ENCODE measurements around the gene ANP32A.
A peak's percentile ranks its signal among the peaks of the same experiment; 100 is the strongest.
"Not testable (repeated sequence)": the region's sequence is repeated elsewhere in the genome, so short reads cannot be mapped to it uniquely, and the experiment has no call there.

ANP32A gene

GRCh38 chr15:68820295-68821189 lies at the start of gene ANP32A:
Gene ANP32A, minus strand, starts transcription at chr15:68820895. Its CDS starts 144 bp downstream, at chr15:68820751.
- DNase-seq (ENCODE audit: low spot score), result peak; percentile 100

DNA sequence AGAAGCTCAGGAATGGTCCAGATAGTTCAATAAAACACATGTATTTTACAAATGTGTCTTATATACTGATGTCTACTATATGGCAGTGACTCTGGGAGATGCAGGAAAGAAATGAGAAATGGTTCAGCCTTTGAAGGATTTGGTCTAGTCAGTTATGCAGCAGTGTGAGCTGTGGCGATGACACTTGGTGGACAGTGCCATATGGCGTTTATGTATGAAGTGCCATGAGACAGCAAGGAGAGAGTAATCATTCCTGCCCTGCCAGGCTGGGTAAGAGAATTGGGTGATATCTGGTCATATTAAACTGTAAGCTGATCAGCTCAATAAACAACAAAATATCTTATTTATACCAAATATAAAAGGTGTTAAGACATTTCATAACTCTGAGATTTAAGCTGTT lies 47.6 kb upstream of the ANP32A start:
- no peak for DNase-seq (ENCODE audit: low spot score)

DNA sequence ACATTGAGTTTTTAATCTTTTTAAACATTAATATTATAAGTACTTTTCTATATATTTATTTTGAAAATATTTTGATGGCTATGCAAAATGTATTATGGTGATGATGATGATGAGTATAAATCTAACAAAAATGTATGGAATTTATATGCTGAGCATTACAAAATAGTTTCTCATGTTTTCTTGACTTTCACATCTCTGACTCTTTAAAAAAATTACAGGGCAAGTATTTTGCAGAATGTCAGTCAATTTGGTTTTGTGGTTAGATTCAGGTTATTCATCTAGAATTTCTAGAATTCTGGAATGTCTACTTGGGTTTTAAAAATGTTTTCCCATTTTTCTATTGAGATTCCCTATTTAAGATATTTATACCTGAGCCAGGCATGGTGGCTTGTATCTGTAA lies 41.7 kb upstream of the ANP32A start:
- no peak for DNase-seq (ENCODE audit: low spot score)

DNA sequence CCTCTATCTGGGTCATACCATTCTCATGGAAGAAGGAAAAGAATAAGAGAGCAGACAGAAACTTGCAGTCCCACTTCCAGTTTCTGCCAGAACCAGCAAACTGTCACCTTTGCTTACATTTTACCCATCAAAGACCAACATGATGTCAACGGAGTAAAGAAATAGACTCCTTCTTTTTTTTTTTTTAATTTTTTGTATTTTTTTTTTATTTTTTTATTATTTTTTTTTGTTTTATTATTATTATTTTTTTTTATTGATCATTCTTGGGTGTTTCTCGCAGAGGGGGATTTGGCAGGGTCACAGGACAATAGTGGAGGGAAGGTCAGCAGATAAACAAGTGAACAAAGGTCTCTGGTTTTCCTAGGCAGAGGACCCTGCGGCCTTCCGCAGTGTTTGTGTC lies 38.0 kb upstream of the ANP32A start:
- not testable (repeated sequence) for DNase-seq (ENCODE audit: low spot score)

GRCh38 chr15:68857443-68857842 lies 36.7 kb upstream of the ANP32A start:
- not testable (repeated sequence) for DNase-seq (ENCODE audit: low spot score)

GRCh38 chr15:68852461-68852860 lies 31.8 kb upstream of the ANP32A start:
- DNase-seq (ENCODE audit: low spot score), result no peak

DNA sequence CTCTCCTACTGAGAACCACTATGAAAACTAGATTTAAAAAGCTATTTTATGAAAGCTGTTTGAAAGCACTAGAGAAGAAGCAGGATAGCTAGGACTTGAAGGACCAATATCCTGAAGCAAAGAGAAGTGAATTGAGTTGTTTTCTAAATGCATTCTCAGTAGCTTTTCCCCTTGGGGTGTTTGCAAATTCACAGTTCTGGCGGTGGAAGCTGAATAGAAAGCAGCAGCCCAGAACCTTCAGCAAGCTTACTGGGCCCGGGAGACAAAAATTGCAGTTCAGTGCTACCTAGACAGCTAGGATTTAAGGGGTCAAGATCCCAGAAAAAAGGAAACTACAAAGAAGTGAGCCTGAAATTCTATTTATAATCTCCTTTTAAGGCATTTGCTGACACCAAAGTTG lies 31.3 kb upstream of the ANP32A start:
- no peak for DNase-seq (ENCODE audit: low spot score)

GRCh38 chr15:68849497-68849896 lies 28.8 kb upstream of the ANP32A start:
- DNase-seq (ENCODE audit: low spot score), result no peak

- DNase-seq (ENCODE audit: low spot score), result no peak
These were observed 26.2 kb upstream of the ANP32A start for GRCh38 chr15:68846851-68847439.

DNA sequence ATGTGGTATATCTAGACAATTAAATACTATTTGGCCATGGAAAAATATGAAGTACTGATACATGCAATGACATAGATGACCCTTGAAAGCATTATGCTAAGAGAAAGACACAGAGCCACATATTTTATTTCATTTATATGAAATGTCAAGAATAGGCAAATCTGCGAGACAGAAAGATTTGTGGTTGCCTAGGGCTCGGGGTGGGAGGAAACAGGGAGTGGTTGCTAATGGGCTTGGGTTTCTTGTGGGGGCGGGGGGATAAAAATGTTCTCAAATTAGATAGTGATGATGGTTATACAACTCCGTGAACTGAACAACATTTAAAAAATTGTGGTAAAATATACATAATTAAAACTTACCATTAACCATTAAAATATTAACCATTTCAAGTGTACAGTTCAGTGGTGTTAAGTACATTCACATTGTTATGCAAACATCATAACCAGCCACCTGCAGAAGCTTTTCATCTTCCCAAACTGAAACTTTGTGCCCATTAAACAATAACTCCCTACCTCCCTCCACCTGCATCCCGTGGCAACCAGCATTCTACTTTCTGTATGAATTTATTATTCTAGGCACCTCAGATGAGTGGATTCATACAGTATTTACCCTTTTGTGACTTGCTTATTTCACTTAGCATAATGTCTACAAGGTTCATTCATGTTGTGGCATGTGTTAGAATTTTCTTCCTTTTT lies 24.3 kb upstream of the ANP32A start:
- no peak for DNase-seq (ENCODE audit: low spot score)

DNA sequence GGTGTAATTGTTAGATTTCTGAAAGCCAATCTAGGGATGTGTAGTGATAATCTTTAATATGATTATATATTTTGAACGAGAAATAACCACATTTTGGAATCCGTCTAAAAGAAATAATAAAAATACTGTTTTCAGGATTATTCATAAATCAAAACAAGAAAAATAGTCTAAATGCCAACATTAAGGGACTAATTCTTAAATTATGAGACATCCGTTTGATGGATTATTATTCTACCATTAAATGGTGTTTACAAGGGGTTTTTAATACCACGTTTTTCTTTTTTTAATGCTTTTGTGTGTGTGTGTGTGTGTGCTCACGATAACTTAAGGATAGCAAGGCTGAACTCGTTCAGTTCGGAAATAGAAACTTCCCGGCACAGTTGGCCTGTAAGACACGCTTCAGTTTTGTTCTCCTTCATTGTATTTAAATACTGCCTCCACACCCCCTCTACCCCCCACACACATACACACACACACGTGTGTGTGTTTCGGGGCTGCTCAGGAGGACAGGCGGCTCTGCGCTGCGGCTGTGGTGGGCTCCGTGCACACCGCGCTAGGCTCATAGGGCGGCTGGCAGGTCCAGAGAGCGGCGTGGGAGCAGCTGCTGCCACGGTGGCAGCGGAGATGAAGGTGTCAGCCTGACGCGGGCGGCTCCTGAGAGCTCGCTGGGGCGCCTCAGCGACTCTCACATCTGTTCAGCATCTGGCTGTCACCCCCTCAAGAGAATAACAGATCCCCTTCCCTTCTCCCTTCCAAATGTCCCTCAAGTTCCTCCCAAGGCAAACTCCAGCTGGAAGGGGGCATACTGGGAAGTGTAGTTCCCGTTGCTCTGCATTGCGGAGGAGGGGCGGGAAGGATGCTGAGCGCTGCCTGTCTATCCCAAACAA lies 23.0 kb upstream of the ANP32A start:
- peak; percentile 3 for DNase-seq (ENCODE audit: low spot score)

DNA sequence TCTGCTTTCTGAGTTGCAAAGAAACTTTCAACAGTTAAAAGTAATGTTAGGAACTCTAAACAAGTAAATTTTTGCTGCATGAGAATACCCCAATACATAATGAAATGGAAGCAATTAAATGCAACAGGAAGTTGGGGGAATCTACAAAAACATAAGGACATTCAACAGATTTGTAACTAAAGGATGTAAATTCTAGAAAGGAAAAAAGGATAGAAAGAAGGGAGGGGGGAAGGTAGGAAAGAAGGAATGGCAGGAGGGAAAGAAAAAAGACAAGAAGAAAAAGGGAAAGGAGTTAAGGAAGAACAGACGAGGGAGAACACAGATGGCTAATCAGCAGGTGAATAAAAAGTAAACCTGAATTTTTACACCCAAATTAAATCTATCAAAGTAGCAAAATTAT lies 22.3 kb upstream of the ANP32A start:
- DNase-seq (ENCODE audit: low spot score), result no peak

GRCh38 chr15:68834346-68834745 lies 13.7 kb upstream of the ANP32A start:
- no peak for DNase-seq (ENCODE audit: low spot score)

GRCh38 chr15:68833700-68834331 lies 13.1 kb upstream of the ANP32A start:
- no peak for DNase-seq (ENCODE audit: low spot score)

GRCh38 chr15:68830141-68830785 lies 9.6 kb upstream of the ANP32A start:
- DNase-seq (ENCODE audit: low spot score), result no peak

DNA sequence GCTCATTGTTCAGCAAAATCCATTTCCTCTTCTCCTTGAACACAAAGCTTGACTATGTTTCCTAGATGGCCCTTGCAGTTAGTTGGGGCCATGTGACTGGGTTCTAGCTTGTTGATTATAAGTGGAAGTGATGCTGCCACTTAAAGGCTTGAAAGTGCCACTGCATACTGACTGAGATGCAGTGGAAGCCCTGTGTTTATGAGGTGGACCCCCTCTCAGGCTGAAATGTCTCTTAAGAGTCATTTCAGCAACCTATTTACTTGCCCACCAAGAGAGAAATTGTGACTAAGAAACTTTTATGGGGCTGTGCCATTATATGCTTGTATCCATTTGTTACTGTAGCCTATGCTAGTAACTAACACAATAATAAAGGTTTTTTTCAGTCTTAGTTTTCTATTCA lies 8.4 kb upstream of the ANP32A start:
- DNase-seq (ENCODE audit: low spot score), result no peak

DNA sequence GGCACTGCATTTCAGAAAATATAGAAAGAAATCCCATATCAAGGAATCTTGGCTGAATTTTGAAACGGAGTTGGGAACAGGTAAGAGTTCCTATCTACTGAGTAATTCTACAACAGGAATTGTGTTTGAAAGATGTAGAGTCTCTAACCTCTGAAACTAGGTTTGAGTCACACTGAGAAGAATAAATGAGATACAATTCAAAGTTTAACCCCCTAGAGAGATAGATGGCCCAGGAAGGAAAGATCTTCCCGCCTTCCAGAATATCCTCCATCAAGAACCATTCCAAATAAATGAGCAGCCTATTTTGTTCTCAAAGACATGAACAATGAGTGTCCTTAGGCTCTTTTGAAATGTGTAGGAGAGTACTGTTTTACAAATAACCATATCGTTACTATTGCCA lies 2.9 kb upstream of the ANP32A start:
- no peak for DNase-seq (ENCODE audit: low spot score)

DNA sequence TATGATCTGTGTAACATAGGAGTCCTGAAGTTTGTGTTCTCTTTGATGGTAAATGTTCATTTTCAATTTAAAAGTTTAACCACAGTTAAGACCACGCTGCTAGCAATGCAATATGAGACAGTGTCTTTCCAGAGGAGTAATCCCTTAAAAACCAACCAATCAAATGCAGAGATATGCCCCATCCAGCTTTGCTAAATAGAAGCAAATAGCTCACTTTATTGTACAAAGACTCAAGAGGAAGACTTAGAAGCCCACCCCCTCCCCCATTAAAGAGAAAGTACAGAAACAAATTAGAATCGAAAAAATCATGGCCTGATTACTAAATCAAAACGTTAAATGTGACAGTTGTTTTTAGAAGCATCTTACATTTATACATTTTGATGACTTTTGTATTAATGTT lies 2.1 kb upstream of the ANP32A start:
- DNase-seq (ENCODE audit: low spot score), result no peak

DNA sequence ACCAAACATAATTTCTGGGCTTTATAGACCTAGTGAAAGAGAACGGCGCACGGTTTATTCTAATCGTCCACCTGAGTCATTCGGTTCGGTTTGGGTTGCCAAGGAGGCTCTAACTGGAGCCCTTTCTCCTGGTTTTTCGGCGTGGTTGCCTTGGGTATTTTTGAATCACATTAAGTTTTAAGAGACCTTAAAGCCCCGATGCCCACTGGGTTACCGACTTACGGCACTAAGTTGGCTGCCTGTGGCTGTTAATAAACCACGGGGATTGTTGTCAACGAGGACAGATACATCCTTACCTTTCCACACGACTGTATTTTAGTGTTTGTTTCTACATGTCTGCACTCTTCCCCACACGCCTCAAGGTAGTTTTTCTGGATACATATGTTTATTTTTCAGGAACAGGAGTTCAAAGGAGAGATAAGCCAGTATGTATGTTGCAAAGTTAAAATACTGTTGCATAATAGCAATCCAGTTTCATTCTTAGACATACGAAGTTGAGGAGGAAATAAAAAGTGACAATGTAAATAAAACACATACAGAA lies 1.2 kb upstream of the ANP32A start:
- no peak for DNase-seq (ENCODE audit: low spot score)

DNA sequence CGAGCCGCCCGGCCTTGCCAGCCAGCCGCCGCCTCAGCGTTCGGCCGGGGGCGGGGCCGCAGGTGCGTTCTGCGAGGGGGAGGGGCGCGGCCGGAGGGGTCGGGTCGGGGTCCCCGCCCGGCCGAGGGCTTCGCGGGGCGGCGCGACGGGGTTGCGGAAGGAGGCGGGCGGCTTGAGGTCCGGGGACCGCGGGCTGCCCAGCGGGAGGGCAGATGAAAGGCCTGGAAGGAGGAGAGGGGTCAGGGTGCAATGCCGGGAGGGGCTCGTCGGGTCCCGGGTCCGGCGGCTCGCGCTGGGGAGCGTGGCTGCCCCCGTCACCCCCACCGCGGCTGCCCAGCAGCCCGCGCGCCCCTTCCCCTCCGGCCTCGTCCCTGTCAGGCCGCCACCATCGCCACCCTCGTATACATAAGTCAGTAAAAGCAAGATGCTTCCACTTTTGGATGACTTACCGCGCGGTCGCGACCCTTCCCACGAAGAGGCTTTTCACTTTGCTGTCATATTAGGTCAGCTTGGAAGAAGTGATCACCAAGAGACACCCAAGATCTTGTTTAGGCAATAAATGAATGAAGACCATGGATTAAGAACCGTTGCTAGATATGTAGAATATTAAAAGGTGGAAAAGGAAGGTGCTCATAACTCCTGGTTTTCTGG lies 620 bp upstream of the ANP32A start:
- DNase-seq (ENCODE audit: low spot score), result no peak

Data from AG08395 (cell line).